Stimulated activated CD4-positive, alpha-beta T cell treated with anti-CD3 and anti-CD28 coated beads, Interleukin-1b, Interleukin-23, amount 100 ng/mL, for 1 hour (primary cell): ENCODE measurements around the gene AP3D1.

Experiments used
- DNase-seq, 2 donors: peaks; one replicate each; pipeline ENCODE4 v3.0.0-alpha.2; 2020; ENCODE audit warnings: low read depth in 2 of 2

The AP3D1 gene

DNA sequence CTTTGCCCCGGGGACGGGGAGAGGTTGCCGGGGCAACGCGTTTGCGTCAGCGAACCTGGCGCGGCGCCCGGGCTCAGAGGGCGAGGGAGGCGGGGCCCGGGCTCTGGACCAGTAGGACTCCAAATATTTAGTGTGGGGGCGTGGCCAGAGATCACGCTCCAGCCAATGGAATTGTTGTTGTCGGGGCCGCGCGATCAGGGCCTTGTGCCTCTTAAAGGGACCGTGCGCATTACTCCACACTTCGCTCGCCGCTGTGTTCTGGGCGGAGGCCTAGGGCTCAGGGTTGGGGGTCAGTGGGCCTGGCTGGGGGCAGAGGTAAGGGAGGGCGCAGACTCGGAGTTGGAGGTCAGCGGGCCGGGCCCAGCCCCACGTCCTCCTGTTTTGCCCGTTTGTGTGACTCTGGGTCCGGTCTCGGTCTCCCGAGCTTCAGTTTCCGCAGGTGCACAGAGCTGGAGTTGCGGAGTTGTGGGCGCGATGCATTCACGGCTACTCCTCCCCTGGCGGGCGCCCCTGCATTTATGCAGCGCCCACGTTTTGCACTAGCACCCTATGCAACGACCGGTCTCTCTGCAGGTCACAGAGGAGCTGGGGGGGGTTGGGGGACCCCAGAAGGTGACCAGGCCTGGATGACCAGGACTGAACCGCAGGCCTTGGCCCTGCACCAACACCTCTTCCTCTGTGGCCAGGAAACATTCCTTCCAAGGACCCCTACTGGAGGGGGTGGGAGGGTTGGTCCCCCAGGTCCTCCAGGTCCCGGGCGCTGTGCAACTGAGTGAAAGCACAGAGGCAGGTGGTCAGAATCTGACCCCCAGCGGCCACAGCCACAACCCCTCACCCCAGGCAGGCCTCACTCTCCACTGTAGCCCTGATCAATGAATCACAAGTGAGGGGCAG lies 89.6 kb downstream of the AP3D1 start:
- peak; percentile 99 for DNase-seq

DNA sequence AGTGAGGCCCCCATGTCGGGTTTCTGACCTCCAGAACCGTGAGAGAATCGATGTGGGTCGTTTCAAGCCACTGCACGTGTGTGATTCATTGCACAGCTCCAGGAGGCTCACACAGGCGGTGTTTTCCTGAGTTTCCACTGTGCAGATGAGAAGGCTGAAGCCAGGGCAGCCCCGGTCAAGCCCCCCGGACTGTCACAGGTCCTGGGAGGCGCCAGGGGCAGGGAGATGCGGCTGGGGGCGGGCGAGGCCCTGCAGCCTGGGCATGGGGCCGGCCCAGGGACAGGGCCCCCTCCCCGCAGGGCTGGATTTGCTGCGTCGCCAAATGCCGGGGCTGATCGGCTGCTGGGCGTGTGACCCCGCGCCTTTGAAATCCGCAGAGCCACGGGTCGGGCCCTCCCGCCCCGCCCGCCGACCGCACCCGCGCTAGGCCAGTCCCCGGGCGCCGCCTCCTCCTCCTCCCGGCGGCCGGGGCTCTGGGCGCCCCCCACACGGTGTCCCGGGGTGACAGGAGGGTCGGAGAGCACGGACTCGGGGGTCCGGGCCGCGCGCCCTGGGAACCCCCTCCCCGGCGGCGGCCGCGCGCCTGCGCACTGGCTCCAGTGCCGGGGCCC lies 90.4 kb downstream of the AP3D1 start:
- no peak for DNase-seq

DNA sequence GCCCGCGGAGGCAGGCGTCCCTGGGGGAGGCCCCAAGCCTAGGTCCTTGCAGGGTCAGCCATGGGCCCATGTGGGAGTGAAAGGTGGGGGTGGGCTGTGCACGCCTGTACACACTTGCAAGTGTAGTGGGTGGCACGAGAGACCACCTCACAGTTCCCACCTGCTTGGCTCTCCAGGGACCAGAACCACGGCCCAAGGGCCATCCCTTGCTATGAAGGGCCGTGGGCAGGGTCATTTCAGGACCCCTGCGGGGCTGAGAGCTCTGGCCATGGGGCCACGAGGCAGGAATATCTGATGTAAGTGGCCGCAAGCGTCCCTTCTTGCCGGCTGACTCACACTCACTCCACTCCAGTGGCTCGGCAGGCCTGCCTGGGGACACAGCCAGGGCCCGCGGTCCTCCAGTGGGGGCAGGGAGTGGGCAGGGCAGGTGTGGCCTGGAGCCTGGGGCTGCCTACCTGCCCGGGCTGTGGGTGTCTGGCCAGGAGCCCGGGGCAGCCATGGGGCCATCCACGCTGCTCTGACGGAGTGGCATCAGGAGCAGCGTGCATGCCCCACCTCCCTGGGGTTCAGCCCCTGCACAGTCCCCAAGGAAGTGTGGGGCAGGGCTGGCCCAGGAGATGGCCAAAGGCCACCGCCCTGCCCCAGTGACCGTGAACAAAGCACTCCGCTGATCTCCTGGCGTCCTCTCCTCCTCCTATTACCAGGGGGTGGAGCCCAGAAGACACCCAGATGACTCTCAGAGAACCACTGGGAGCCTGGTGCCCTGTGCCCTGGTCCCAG lies 91.8 kb downstream of the AP3D1 start:
- DNase-seq: no peak

DNA sequence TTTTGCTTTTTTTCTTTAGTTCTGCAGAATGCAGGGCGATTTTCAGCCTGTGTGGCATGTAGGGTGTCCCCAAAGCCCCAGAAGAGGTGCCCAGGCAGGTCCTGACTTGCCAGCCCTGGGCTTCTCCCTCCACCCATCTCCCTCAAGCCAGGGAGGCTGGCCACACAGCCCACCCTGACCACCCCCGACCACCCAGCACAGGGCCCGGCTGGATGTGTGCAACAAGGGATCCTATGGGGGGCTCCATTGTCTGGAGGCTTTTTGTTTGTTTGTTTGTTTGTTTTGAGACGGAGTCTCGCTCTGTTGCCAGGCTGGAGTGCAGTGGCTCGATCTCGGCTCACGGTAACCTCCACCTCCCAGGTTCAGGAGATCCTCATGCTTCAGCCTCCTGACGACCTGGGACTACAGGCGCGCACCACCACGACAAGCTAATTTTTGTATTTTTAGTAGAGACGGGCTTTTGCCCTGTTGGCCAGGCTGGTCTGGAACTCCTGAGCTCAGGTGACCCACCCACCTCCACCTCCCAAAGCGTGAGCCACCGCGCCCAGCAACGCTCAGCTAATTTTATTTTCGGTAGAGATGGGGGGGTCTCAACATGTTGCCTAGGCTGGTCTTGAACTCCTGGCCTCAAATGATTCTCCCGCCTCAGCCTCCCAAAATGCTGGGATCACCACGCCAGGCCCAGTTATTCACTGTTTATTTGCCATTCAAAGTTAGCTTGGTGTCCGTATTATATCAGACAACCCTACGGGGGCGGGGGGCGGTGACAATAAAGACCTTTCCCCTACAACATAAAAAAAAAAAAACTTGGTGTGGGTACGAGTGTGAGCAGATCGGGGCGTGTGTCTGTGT lies 92.6 kb downstream of the AP3D1 start:
- DNase-seq: no peak

DNA sequence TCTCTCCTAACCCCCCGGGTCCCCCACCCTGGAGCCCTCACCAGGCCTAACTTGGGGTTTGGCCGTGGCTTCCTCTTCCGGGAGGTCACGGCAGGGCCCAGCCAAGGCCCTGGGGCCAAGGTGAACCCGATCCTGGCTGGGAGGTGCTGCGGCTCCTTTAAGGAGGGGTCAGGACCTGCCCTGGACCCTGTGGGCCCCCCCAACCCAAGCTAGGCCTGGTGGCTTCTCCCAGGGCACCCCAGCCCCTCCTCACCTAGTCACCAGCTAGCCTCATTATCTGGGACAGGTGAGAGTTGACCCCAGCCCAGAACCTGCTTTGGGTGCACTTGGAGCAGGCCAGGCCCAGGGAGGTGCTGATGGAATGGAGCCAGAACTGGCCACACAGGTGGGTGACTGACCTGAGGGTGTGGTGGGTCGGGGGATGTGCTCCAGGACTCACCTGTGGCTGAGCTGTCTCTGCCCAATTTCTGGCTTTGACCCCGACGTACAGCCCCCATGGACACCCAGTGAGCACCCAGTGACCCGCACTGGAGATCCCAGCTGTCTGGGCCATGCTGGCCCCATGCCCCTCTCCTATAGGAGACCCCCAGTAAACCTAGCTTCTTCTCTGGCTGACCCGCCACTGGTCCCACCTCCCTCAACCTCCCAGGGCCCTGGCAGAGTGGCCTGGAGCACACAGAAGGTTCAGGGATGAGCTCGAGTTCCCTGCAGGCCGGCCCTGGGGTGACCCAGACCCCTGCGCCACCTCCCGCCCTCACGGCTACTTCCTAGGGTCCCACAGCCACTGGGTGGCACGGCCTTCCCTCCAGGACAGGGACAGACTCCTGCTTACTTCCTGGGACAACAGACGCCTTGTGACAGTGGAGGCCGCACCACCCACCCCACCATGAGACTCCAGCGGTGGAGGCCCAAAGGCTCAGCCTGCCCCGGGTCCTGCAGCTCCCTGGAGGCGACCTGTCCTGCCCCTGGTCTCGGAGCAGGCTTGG lies 93.6 kb downstream of the AP3D1 start:
- DNase-seq: no peak

DNA sequence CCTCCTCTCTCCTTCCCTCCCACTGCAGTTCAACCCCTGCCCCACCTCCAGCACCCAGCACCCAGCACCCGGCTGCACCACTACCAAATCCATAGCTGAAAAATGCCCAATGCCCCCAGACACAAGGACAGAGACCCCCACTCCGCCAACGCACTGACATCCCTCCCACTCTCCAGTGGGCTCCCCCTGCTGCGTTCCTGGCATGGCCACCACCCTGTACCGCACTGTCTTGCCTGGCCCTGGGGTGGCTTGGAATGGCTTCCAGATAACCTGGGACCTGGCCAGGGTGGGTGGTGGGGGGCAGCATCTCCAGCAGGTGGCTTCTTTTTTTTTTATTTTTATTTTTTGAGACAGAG lies 94.6 kb downstream of the AP3D1 start:
- no peak for DNase-seq

DNA sequence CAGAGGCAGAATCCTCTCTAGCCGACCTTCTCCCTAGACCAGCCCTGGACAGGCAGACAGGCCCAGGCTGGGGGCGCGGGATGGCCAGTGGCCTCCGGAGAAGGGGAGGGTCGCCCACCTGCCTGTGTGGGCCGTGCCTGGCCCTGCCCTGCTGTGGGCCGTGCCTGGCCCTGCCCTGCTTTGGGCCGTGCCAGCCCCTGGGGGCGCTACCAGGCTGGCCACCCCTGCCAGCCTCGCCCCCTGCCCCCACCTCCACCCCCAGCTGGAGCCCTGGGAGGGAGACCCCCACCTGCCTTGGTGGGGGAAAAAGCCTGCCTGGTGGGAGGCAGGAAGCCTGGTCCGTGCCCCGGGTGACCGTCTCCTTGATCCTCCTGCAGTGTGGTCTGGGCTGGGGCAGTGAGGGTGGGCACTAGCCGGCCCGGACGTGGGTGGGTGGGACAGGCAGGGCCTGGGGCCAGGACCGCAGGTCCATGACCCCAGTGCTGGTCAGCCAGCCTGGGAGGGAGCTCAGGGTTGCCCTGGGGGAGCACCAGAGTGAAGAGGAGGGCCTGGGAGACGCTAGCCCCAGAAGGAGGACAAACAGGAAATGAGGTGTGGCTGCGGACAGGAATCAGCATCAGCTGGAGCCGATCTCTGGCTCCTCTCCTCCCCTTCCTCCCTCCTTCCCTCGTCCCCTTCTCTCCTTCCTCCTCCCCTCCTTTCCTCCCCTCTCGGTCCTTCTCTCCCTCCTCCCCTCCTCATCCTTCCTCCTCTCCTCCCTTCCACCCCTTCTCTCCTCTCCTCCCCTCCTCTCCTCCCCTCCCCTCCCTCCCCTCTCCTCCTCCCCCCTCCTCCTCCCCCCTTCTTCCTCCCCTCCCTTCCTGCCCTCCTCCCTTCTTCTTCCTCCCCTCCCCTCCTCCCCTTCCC lies 95.2 kb downstream of the AP3D1 start:
- no peak for DNase-seq

DNA sequence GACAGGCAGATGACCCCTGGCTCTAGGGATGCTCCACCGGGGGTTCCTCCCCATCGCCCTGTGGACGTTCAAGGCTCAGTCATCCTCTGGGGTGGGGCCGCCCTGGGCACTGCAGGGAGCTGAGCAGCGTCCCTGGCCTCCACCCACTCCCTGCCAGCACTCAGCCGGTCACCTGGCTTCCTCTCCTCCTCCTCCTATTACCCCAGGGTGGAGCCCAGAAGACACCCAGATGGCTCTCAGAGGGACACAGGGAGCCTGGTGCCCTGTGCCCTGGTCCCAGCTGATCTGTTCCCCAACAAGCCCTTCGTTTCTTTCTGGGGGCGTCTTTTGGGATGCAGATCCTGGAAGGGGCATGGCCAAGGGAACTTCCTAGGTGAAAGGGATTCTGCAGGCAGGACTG lies 96.6 kb downstream of the AP3D1 start:
- no peak for DNase-seq

DNA sequence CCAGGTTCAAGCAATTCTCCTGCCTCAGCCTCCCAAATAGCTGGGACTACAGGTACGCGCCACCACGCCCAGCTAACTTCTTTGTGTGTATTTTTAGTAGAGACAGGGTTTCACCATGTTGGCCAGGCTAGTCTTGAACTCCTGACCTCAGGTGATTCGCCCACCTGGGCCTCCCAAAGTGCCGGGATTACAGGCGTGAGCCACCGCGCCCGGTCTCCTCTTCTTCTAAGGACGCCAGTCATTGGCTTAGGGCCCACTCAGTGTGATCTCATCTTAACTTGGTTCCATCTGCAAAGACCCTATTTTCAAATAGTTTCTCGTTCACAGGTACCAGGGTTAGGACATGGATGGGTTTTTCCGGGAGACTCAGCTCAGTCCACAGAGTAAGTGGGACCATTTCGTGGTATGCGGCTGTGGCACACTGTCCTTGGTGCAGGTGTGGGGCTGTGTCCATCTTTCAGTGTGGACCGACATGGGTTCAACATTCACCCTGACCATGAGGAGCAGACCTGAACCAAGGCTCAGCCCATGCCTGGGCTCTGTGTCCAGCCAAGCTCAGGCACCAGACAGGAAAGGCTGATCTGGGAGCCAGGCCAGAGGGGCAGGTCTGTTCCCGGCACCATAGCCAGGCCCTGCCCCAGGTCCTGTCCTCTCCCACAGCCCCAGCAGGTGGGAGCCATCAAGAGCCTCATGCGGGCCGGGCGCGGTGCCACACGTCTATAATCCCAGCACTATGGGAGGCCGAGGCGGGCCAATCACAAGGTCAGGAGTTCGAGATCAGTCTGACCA lies 97.6 kb downstream of the AP3D1 start:
- DNase-seq: no peak

DNA sequence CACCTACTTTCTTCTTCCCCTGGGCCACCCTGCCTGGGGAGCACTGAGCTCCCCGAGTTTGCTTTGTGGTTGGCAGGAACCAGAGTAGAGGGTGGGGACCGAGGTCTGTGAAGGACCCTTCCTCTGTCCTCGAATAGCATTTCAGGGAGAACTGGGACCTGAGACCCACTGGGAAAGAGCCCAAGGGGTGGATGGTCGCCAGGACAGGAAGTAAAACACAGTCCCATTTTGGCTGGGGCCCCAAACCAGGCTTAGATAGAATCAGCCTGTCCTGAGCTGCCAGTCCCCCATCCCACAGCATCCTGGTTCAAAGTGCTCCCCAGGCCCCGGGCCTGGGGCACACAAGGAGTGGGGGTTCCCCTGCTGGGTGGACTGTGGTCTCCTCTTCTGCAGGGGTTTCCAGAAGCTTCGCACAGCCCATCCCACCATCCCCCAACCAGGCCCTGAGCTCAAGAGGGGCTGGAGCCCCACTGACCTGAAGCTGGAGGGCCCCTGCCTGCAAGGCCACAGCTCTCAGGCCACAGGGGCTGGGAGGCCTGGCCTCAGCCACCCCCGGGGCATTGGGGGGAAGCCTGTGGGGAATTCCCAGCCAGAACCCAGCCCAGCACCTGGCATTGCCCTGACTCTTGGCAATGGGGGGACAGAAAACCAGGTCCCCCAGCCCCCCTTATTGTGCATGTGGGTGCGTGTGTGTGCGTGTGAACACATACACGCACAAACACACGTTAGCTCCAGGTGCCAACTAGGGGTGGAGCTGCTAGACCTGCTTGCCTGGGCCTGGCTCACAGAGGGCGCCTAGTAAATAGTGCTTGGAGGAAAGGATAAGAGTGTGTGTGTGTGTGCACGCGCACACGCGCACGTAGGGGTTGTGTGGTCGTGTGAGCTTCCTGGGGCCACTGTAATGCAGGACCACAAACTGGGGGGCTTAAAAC lies 99.3 kb downstream of the AP3D1 start:
- no peak for DNase-seq

DNA sequence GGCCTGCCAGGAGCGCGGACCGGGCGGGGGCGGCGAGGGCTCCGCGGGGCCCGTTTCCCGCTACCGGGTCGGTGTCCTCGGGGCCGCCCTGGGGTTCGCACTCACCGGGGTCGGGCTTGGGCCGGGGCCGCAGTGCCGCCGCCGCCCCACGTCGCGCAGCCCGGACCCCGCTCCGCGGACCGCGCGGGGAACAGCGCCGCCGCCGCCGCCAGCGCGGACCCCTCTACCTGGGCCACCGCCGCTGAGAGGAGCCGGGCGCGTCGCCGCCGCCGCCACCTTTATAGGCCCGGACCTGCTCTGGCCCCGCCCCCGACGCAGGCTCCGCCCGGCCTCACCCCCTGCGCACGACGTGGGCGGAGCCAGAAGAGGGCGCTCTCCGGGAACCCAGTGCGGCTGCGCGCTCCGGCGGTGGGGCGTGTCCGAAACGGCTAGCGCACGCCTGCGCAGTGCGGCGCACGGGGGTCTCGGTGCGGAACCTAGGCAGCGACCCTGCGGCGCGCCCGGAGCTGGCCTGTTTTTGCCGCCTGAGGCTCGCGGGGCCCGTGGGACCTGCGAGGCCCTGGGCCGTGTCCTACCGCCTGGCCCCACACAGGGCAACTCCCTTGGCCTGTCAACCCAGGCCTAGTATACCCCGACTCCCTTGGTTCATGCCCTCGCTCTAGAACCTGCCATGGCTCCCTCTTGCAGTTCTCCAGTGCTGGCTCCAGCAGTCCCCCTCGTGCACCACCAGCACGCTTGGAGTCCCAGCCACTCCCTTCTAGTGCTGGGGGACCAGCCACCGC lies 100.2 kb downstream of the AP3D1 start, which contains the start of gene MKNK2:
Gene MKNK2 (minus strand): TSS at position 254 of the 782 bp plus-strand sequence. CDS start 393 bp downstream, outside the sequence.
- DNase-seq: peak; percentile 90 to 96
